Right lobe of liver (tissue), 6 donors: Measurements from ENCODE around the gene IFIT1B. TPM values are rescaled to one million over a fixed set of nuclear protein-coding genes. Genes with fewer than 3 reads are reported as not detected.
"Not testable (repeated sequence)": the region's sequence is repeated elsewhere in the genome, so short reads cannot be mapped to it uniquely, and the experiment has no call there.

Experiments used
- ATAC-seq, 4 donors: fragments of 200-7000 bp; cut with Tn5 transposase; one replicate each; pipeline ENCODE4 v1.9.1; 2020; ENCODE audit warnings: mild to moderate bottlenecking in 4 of 4, moderate library complexity in 4 of 4
- DNase-seq, 3 donors: peaks; one replicate each; pipeline ENCODE4 v3.0.0-alpha.2; 2020
- H3K27ac ChIP-seq, 3 donors: fragments of 200-600 bp; one replicate each; pipeline ENCODE4 v1.8.0; 2022
- H3K27me3 ChIP-seq, 2 donors: fragments of 200-600 bp; one replicate each; pipeline ENCODE4 v1.8.0; 2022
- H3K36me3 ChIP-seq, 4 donors: fragments of 200-600 bp; sonication (generic) in 1 of 4; one replicate each; pipeline versions ENCODE4 v1.5.1 to v1.8.0; 2017 to 2022; ENCODE audit warnings: control low read depth in 1 of 4
- H3K4me1 ChIP-seq, 4 donors: fragments of 200-600 bp; sonication (generic) in 1 of 4; one replicate each; pipeline versions ENCODE4 v1.5.1 to v1.8.0; 2017 to 2022; ENCODE audit warnings: control low read depth in 1 of 4
- H3K4me3 ChIP-seq, 3 donors: fragments of 200-600 bp; one replicate each; pipeline ENCODE4 v1.8.0; 2022
- H3K9me3 ChIP-seq, 4 donors: fragments of 200-600 bp; sonication (generic) in 1 of 4; one replicate each; pipeline versions ENCODE4 v1.5.1 to v1.8.0; 2017 to 2022; ENCODE audit warnings: control low read depth in 1 of 4
- POLR2A ChIP-seq: fragments of 450-650 bp; IDR thresholded peaks from one replicate; pipeline ENCODE4 v1.6.1; 2017; ENCODE audit warnings: antibody characterized with exemption, mild to moderate bottlenecking
- WGBS: methylation state at CpG from one replicate; pipeline ENCODE4 v1.1.6; 2018; ENCODE audit warnings: low coverage, low lambda C conversion rate; ENCODE audit not compliant: insufficient coverage; ENCODE audit errors: missing lambda C conversion rate; 5-methylcytosine and 5-hydroxymethylcytosine counted together
- intact Hi-C, 2 donors: fragments of 100-400 bp; cut with DNase I; formaldehyde crosslinking; loops; one replicate each; pipeline versions ENCODE4 v1.11.2 to v1.14.1; 2022
- total RNA-seq, 6 experiments: library from RNA; depleted of rRNA in 2 of 6; stranded (reverse); fragments of >200 nt in 2 of 6; fragmentation: NEBNext Ultra II Directional in 3 of 6; extraction: Animal tissue kit (Norgen Biotek cat#: 25700) in 3 of 6; gene quantifications; one replicate each; pipeline versions ENCODE4 v1.1.0 to v1.2.4, GENCODE V29; 2016 to 2023
- TF ChIP-seq, protein P1 (sequence below), 4 donors: fragments of 200-600 bp in 3 of 4; fragments of 450-650 bp in 1 of 4; IDR thresholded peaks; one replicate each; pipeline versions ENCODE4 v1.5.1 to v1.8.0; 2016 to 2022; ENCODE audit warnings: antibody characterized with exemption in 4 of 4, mild to moderate bottlenecking in 2 of 4
- donor health status: DM: no; HTN: yes; CAD: no.
- donor health status: DM: no; HTN: no; CAD: no.
- donor health status: DM: no; HTN: no; CAD: no.
- donor health status: DM: no; HTN: yes; CAD: no.
- donor health status: DM: no; HTN: yes; CAD: no.

Gene IFIT1B
- total RNA-seq, 6 experiments from 2014 or later, result 1.2 TPM; not detected in 5

DNA sequence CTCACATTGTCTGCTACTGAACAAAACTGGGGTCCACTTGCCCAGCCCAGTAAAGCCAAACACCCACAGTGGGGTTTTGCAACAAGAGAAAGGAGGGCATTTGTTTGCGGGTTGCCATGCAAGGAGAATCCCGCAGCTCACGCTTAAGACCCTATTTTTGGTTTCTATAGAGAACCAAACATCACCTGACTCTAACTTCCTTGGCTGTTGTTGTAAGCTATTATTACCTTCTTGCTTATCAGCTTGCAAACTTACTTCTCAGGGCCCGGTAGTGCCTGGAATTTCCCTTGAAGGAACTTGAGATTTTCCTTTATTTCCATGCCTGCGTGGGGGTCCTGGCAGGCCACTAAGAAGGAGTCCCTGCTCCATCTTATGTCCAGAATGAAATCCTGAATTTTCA is 29.4 kb upstream of the IFIT1B start:
- Histone ChIP-seq H3K27me3 (no peaks in the 10 kb centered on the region), H3K4me1 (peaks cover 0 to 71% (median 37%) of the 10 kb centered on the region in 4 donors), H3K27ac (peak overlapping the region; percentile 2 to 99 (median 96)), H3K4me3 (no peak overlapping the region), H3K36me3 (no peaks in the 10 kb centered on the region), H3K9me3 (no peaks in the 10 kb centered on the region)
- DNase-seq (no peak), ATAC-seq (no peak)
- no peak for TF ChIP-seq POLR2A
- TF ChIP-seq, protein P1, sequence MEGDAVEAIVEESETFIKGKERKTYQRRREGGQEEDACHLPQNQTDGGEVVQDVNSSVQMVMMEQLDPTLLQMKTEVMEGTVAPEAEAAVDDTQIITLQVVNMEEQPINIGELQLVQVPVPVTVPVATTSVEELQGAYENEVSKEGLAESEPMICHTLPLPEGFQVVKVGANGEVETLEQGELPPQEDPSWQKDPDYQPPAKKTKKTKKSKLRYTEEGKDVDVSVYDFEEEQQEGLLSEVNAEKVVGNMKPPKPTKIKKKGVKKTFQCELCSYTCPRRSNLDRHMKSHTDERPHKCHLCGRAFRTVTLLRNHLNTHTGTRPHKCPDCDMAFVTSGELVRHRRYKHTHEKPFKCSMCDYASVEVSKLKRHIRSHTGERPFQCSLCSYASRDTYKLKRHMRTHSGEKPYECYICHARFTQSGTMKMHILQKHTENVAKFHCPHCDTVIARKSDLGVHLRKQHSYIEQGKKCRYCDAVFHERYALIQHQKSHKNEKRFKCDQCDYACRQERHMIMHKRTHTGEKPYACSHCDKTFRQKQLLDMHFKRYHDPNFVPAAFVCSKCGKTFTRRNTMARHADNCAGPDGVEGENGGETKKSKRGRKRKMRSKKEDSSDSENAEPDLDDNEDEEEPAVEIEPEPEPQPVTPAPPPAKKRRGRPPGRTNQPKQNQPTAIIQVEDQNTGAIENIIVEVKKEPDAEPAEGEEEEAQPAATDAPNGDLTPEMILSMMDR (IDR thresholded peaks at IDR 0.05), result no peak
- intact Hi-C loops, result no loop called here
- WGBS, result 68% methylated on average over 4 of the region's 5 CpGs

DNA sequence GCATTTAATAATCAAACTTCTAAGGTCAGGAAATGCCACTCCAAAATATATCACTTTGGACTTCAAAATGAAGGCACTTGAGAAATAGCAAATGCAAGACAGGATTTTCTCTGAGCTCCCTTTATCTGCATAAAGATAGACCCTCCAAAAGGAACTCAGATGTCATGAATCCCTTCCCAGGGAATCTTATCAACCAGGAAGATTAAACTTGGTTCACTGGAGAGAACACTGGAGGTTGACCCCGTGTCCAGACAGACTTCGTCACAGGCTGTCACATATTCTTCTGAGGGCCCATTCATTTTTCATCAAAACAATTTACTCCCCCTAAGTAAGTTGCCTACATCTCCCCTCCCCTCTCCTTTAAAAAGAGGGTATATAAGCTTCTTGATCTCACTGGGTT is 28.9 kb upstream of the IFIT1B start:
- Histone ChIP-seq H3K36me3 (no peaks in the 10 kb centered on the region), H3K4me3 (no peak overlapping the region), H3K4me1 (peaks cover 0 to 71% (median 37%) of the 10 kb centered on the region in 4 donors), H3K9me3 (no peaks in the 10 kb centered on the region), H3K27me3 (no peaks in the 10 kb centered on the region), H3K27ac (peak overlapping the region; percentile 93 to 99 (median 96))
- ATAC-seq (no peak), DNase-seq (no peak)
- TF ChIP-seq, protein P1 (IDR thresholded peaks at IDR 0.05), result no peak
- TF ChIP-seq POLR2A, result no peak
- intact Hi-C loops, result no loop called here
- WGBS, result 39% methylated on average over 2 of the region's 2 CpGs

DNA sequence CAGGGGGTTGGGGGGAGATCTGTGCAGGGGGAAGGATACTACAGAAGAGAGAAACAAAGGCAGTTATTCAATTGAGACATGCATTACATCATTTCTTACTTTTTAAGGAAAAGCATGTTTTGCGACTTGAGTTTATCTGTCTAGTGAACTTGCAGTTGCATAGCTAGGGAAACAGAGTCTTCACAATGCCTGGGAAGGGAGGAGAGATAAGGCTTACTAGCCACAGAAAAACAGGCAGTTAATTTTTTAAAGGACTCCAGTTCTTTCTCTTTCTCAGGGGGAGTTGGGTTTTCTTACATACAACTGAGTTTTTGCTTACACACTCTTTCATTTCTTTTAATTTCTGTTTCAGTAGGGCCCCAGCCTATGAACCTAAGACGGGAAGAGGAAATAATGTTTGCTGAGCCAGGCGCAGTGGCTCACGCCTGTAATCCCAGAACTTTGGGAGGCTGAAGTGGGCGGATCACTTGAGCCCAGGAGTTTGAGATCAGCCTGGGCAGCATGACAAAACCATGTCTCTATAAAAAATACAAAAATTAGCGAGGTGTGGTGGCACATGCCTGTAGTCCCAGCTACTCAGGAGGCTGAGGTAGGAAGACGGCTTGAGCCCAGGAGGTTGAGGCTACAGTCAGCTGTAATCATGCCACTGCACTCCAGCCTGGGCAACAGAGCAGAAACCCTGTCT is 27.1 kb upstream of the IFIT1B start:
- peak overlapping the region; percentile 93 to 99 (median 96) for H3K27ac ChIP-seq
- H3K4me1 ChIP-seq, result peaks cover 0 to 67% (median 34%) of the 10 kb centered on the region in 4 donors
- H3K27me3 ChIP-seq, H3K4me3 ChIP-seq, H3K36me3 ChIP-seq, intact Hi-C loops, H3K9me3 ChIP-seq: not testable (repeated sequence)
- DNase-seq (peak; percentile 50 to 64 (median 63)), ATAC-seq (peak; percentile 45 to 56 (median 52))
- TF ChIP-seq POLR2A, result peak; percentile 29
- 4% methylated on average over 6 of the region's 7 CpGs for WGBS

DNA sequence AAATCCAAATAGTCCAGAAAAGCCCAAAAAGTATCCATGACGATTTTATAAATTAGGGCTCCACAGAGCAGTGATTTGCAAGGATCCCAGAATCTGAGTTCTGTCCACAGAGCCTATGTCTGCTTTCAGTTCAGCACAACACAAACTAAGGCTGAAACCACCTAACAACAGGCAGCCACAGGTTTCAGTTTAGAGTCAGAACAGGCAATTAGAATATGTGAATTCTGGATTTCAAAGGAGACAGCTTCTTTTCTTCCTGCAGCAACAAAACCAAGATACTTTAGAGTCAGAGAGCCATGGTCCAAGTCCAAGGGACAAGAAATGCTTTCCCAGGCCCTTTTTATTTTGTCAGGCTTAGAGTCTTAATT is 26.5 kb upstream of the IFIT1B start:
- 6% methylated on average over 1 of the region's 1 CpG for whole genome bisulfite sequencing
- Histone ChIP-seq H3K36me3 (no peaks in the 10 kb centered on the region), H3K27ac (peak overlapping the region; percentile 93 to 99 (median 96)), H3K4me3 (peak overlapping the region in 1 of 3 donors; percentile 8), H3K27me3 (no peaks in the 10 kb centered on the region), H3K4me1 (peaks cover 0 to 61% (median 31%) of the 10 kb centered on the region in 4 donors), H3K9me3 (no peaks in the 10 kb centered on the region)
- ATAC-seq, result peak; percentile 17 to 38 (median 21)
- intact Hi-C loops, result no loop called here
- TF ChIP-seq, protein P1 (IDR thresholded peaks at IDR 0.05), result no peak
- TF ChIP-seq POLR2A, result no peak
- no peak for DNase-seq

DNA sequence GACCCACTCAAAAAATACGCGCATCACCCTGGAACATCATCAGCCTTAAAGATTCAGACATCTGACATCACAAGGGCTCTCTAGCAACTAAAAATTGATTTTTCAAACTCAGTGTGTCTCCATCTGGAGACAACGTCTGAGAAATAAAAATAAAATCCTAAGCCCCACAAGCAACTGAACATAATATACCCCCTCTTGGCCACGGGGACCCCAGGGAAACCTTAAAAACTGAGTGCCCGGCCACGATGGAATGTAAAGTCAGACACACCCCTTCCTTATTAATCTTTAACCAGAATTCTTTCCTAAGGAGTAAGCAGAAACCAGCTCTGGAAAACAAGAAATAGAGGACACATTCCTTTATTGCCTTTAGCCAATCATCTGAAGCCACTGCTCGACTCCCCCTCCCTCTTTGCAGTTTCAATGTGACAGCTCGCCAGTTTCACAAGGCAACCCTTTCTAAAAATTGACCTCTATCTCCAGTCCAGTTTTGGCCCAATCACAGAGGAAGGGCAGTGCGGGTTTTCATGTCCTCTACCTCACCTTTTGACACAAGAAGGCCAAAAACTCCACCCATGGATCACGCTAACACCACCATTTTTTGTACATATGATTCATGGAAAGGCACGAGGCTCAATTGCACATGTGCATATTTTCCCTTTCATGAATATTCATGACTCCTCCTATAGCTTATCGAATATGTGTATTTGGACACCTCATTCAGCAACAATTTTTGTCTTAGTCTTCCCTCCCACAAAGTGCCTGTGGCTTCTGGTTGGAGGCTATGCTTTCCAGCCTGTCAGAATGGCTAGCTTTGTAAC is 25.9 kb upstream of the IFIT1B start:
- Histone ChIP-seq H3K4me1 (peaks cover 0 to 55% (median 28%) of the 10 kb centered on the region in 4 donors), H3K4me3 (peak overlapping the region in 1 of 3 donors; percentile 8), H3K36me3 (no peaks in the 10 kb centered on the region), H3K27me3 (no peaks in the 10 kb centered on the region), H3K27ac (peak overlapping the region; percentile 93 to 99 (median 96)), H3K9me3 (no peaks in the 10 kb centered on the region)
- DNase-seq, result peak; percentile 56 to 87 (median 80)
- TF ChIP-seq POLR2A, result peak; percentile 13
- TF ChIP-seq, protein P1 (IDR thresholded peaks at IDR 0.05), result no peak
- WGBS, result 9% methylated on average over 12 of the region's 12 CpGs
- peak; percentile 75 to 90 (median 82) for ATAC-seq
- intact Hi-C loops, result no loop called here
